Lower lobe of right lung (tissue), 2 donors: ENCODE measurements around the gene TTPAL. TPM values are rescaled to one million over a fixed set of nuclear protein-coding genes. Genes with fewer than 3 reads are reported as not detected.

Source experiments
- ATAC-seq, 2 donors: fragments of 200-7000 bp; cut with Tn5 transposase; one replicate each; pipeline ENCODE4 v1.9.1; 2020 to 2022; ENCODE audit warnings: mild to moderate bottlenecking in 2 of 2, moderate library complexity in 2 of 2
- DNase-seq: peaks from one replicate; pipeline ENCODE4 v3.0.0-alpha.2; 2020
- H3K27ac ChIP-seq: fragments of 200-600 bp; one replicate; pipeline ENCODE4 v1.8.0; 2022
- H3K27me3 ChIP-seq: fragments of 200-600 bp; one replicate; pipeline ENCODE4 v1.8.0; 2022; ENCODE audit warnings: low read depth
- H3K36me3 ChIP-seq: fragments of 200-600 bp; one replicate; pipeline ENCODE4 v1.8.0; 2022; ENCODE audit warnings: mild to moderate bottlenecking
- H3K4me1 ChIP-seq: fragments of 200-600 bp; one replicate; pipeline ENCODE4 v1.8.0; 2022
- H3K4me3 ChIP-seq: fragments of 200-600 bp; one replicate; pipeline ENCODE4 v1.8.0; 2022; ENCODE audit warnings: mild to moderate bottlenecking
- H3K9me3 ChIP-seq: fragments of 200-600 bp; one replicate; pipeline ENCODE4 v1.8.0; 2022
- CTCF ChIP-seq: fragments of 200-600 bp; IDR thresholded peaks from one replicate; pipeline ENCODE4 v1.8.0; 2022; ENCODE audit warnings: antibody characterized with exemption, mild to moderate bottlenecking
- intact Hi-C: fragments of 100-400 bp; cut with DNase I; formaldehyde crosslinking; loops from one replicate; pipeline ENCODE4 v1.11.0; 2022
- total RNA-seq: library from RNA; stranded (reverse); fragmentation: NEBNext Ultra II Directional; extraction: Animal tissue kit (Norgen Biotek cat#: 25700); gene quantifications from one replicate; pipeline ENCODE4 v1.2.1, GENCODE V29; 2021
- donor health status: DM: no; HTN: yes; CAD: no; lungs with severe emphysema.

The TTPAL gene
- total RNA-seq, 1 donor from 2014 or later: 9.6 TPM

- TF ChIP-seq CTCF: no peak
- no peak overlapping the region for H3K27ac ChIP-seq
- no peak for DNase-seq
- H3K27me3 ChIP-seq: no peaks in the 10 kb centered on the region
- intact Hi-C loops: no loop called here
- H3K36me3 ChIP-seq: peaks cover 55% of the 10 kb centered on the region
- peaks cover under 1% of the 10 kb centered on the region for H3K4me1 ChIP-seq
- no peak overlapping the region for H3K4me3 ChIP-seq
- no peaks in the 10 kb centered on the region for H3K9me3 ChIP-seq
- no peak for ATAC-seq
Observed at GRCh38 chr20:44481719-44482416, 6.2 kb downstream of the TTPAL start.

- ATAC-seq (no peak), DNase-seq (no peak)
- intact Hi-C loops: no loop called here
- no peaks in the 10 kb centered on the region for H3K4me1 ChIP-seq
- H3K36me3 ChIP-seq: peaks cover 68% of the 10 kb centered on the region
- TF ChIP-seq CTCF: no peak
- no peak overlapping the region for H3K4me3 ChIP-seq
- no peak overlapping the region for H3K27ac ChIP-seq
- no peaks in the 10 kb centered on the region for H3K27me3 ChIP-seq
- no peaks in the 10 kb centered on the region for H3K9me3 ChIP-seq
Observed at GRCh38 chr20:44483112-44483511, 7.4 kb downstream of the TTPAL start.

GRCh38 chr20:44485078-44485829, 9.6 kb downstream of the TTPAL start:
- H3K4me3 ChIP-seq: no peak overlapping the region
- no peak for DNase-seq
- H3K36me3 ChIP-seq: peaks cover 83% of the 10 kb centered on the region
- intact Hi-C loops: no loop called here
- no peak overlapping the region for H3K27ac ChIP-seq
- no peak for ATAC-seq
- no peaks in the 10 kb centered on the region for H3K27me3 ChIP-seq
- no peaks in the 10 kb centered on the region for H3K9me3 ChIP-seq
- no peak for TF ChIP-seq CTCF
- H3K4me1 ChIP-seq: no peaks in the 10 kb centered on the region

- H3K4me3 ChIP-seq: no peak overlapping the region
- ATAC-seq (no peak), DNase-seq (no peak)
- TF ChIP-seq CTCF: no peak
- H3K27ac ChIP-seq: no peak overlapping the region
- peaks cover 83% of the 10 kb centered on the region for H3K36me3 ChIP-seq
- intact Hi-C loops: no loop called here
- H3K27me3 ChIP-seq: no peaks in the 10 kb centered on the region
- H3K9me3 ChIP-seq: no peaks in the 10 kb centered on the region
- no peaks in the 10 kb centered on the region for H3K4me1 ChIP-seq
Observed at GRCh38 chr20:44485830-44486198, 10.1 kb downstream of the TTPAL start.

- no peak overlapping the region for H3K27ac ChIP-seq
Observed at GRCh38 chr20:44488551-44488950, 12.9 kb downstream of the TTPAL start.

More at GRCh38 chr20:44488551-44488950, 12.9 kb downstream of the TTPAL start:
- Histone ChIP-seq H3K4me1 (no peaks in the 10 kb centered on the region), H3K27me3 (no peaks in the 10 kb centered on the region), H3K36me3 (peaks cover 84% of the 10 kb centered on the region), H3K9me3 (no peaks in the 10 kb centered on the region), H3K4me3 (no peak overlapping the region)
- DNase-seq (no peak), ATAC-seq (no peak)
- intact Hi-C loops: no loop called here
- no peak for TF ChIP-seq CTCF
